RWPE2 (cell line): ENCODE data around the gene GRM8.
A peak's percentile ranks its signal among the peaks of the same experiment; 100 is the strongest.

ENCODE experiments used
- ATAC-seq: fragments of 200-7000 bp; cut with Tn5 transposase; 3 replicates; pipeline ENCODE4 v1.9.1; 2021; ENCODE audit warnings: low read depth
- DNase-seq: peaks from one replicate; pipeline ENCODE4 v3.0.0-alpha.2; 2020; ENCODE audit warnings: low spot score
- H3K27ac ChIP-seq: fragments of 450-650 bp; 2 replicates; pipeline ENCODE4 v1.5.1; 2017; ENCODE audit warnings: mild to moderate bottlenecking; ENCODE audit not compliant: poor library complexity, severe bottlenecking
- H3K27me3 ChIP-seq: fragments of 250-450 bp; sonication (Bioruptor Pico); 2 replicates; pipeline ENCODE4 v1.5.1; 2021; ENCODE audit warnings: mild to moderate bottlenecking, moderate library complexity; ENCODE audit not compliant: insufficient read depth, poor library complexity, severe bottlenecking
- H3K36me3 ChIP-seq: fragments of 250-450 bp; sonication (Bioruptor Pico); 2 replicates; pipeline ENCODE4 v1.5.1; 2020; ENCODE audit warnings: low read depth, mild to moderate bottlenecking, moderate library complexity
- H3K4me1 ChIP-seq: fragments of 250-450 bp; sonication (Bioruptor Pico); 2 replicates; pipeline ENCODE4 v1.5.1; 2021; ENCODE audit warnings: mild to moderate bottlenecking, moderate library complexity; ENCODE audit not compliant: insufficient read depth, poor library complexity, severe bottlenecking
- H3K4me3 ChIP-seq: fragments of 250-450 bp; sonication (Bioruptor Pico); 2 replicates; pipeline ENCODE4 v1.5.1; 2021; ENCODE audit warnings: mild to moderate bottlenecking, moderate library complexity; ENCODE audit not compliant: severe bottlenecking
- H3K9me3 ChIP-seq: fragments of 250-450 bp; sonication (Bioruptor Pico); 2 replicates; pipeline ENCODE4 v1.5.1; 2021; ENCODE audit warnings: mild to moderate bottlenecking, moderate library complexity; ENCODE audit not compliant: severe bottlenecking
- CTCF ChIP-seq: fragments of 450-650 bp; IDR thresholded peaks from one replicate; pipeline ENCODE4 v1.5.1; 2017; ENCODE audit warnings: mild to moderate bottlenecking, moderate library complexity; ENCODE audit not compliant: poor library complexity, severe bottlenecking

The GRM8 gene

GRCh38 chr7:126525906-126526305 lies 726.8 kb downstream of the GRM8 start:
- Histone ChIP-seq H3K27ac (no peak overlapping the region), H3K27me3 (peaks cover 4% of the 10 kb centered on the region), H3K36me3 (no peaks in the 10 kb centered on the region), H3K4me1 (no peaks in the 10 kb centered on the region), H3K9me3 (peaks cover 4% of the 10 kb centered on the region), H3K4me3 (no peak overlapping the region)
- TF ChIP-seq CTCF, result no peak
- ATAC-seq (no peak), DNase-seq (no peak)

DNA sequence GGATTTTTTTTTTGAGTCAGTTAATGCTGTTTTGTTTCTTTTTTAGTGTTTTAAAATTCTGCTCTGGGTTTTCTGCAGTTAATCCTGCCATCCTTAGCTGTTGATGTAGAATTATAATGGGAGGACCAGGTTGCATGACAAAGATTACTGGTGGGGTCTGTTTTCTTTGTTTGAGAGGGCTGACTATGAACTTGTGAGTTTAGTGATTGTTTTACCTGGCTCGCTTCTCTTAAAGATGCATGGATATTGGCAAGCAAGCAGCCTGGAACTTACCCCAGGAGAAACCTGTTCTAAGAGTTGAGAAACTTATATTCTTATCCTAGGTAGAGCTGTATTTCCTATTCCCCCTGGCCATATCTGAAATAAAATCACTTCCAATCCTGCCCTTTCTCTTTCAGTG lies 727.8 kb downstream of the GRM8 start:
- no peaks in the 10 kb centered on the region for H3K4me1 ChIP-seq
- ATAC-seq (no peak), DNase-seq (no peak)
- H3K4me3 ChIP-seq, result no peak overlapping the region
- no peaks in the 10 kb centered on the region for H3K36me3 ChIP-seq
- H3K27me3 ChIP-seq, result peaks cover 4% of the 10 kb centered on the region
- H3K9me3 ChIP-seq, result peaks cover 4% of the 10 kb centered on the region
- TF ChIP-seq CTCF, result no peak
- H3K27ac ChIP-seq, result no peak overlapping the region

GRCh38 chr7:126511046-126511445 lies 741.7 kb downstream of the GRM8 start:
- Histone ChIP-seq H3K36me3 (no peaks in the 10 kb centered on the region), H3K27ac (no peak overlapping the region), H3K4me3 (no peak overlapping the region), H3K4me1 (no peaks in the 10 kb centered on the region), H3K9me3 (no peaks in the 10 kb centered on the region), H3K27me3 (peaks cover 4% of the 10 kb centered on the region)
- no peak for TF ChIP-seq CTCF
- ATAC-seq (no peak), DNase-seq (no peak)

GRCh38 chr7:126501617-126502016 lies 751.1 kb downstream of the GRM8 start:
- no peak for TF ChIP-seq CTCF
- Histone ChIP-seq H3K9me3 (no peaks in the 10 kb centered on the region), H3K4me1 (no peaks in the 10 kb centered on the region), H3K36me3 (no peaks in the 10 kb centered on the region), H3K27me3 (no peaks in the 10 kb centered on the region), H3K27ac (no peak overlapping the region), H3K4me3 (no peak overlapping the region)
- ATAC-seq (peak; percentile 31; the same call in 2 of the 3 replicates), DNase-seq (no peak)

DNA sequence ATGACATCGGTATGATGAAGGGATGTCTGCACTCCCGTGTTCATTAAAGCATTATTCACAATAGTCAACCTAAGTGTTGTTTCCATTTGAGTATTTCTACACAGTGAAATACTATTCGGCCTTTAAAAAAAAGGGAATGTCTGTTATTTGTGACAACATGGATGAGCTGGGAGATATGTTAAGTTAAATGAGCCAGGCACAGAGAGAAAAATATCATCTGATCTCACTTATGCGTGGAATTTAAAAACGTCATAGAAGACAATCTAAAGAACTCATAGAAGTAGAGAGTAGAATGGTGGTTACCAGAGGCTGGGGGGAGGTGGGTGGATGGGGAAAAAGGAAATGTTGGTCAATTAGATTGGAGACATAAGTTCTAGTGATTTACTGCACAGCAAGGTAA lies 753.3 kb downstream of the GRM8 start:
- ATAC-seq, result no peak
- no peak for TF ChIP-seq CTCF
- Histone ChIP-seq H3K9me3 (no peaks in the 10 kb centered on the region), H3K36me3 (no peaks in the 10 kb centered on the region), H3K27ac (no peak overlapping the region), H3K4me3 (no peak overlapping the region), H3K4me1 (no peaks in the 10 kb centered on the region), H3K27me3 (no peaks in the 10 kb centered on the region)
- no peak for DNase-seq
